Measurements from ENCODE around the gene CNTRL.

The CNTRL gene

GRCh38 chr9:121218357-121219027 is 143.7 kb downstream of the CNTRL start:
- no peaks in the 10 kb centered on the region for H3K27me3 Mint-ChIP-seq
- H3K4me3 Mint-ChIP-seq, result no peak overlapping the region
- peaks cover 9% of the 10 kb centered on the region for H3K4me1 Mint-ChIP-seq
- H3K9me3 Mint-ChIP-seq, result no peaks in the 10 kb centered on the region
- H3K27ac Mint-ChIP-seq, result no peak overlapping the region
- DNase-seq (ENCODE audit: low spot score in 2 of 2), result no peak
- H3K36me3 Mint-ChIP-seq, result peaks cover 21% of the 10 kb centered on the region
- ATAC-seq (ENCODE audit: low read depth), result peak; percentile 35

GRCh38 chr9:121219530-121219929 is 144.8 kb downstream of the CNTRL start:
- no peaks in the 10 kb centered on the region for H3K9me3 Mint-ChIP-seq
- H3K27me3 Mint-ChIP-seq, result no peaks in the 10 kb centered on the region
- H3K4me3 Mint-ChIP-seq, result no peak overlapping the region
- ATAC-seq (ENCODE audit: low read depth) (no peak), DNase-seq (ENCODE audit: low spot score in 2 of 2) (no peak)
- H3K36me3 Mint-ChIP-seq, result peaks cover 20% of the 10 kb centered on the region
- no peak overlapping the region for H3K27ac Mint-ChIP-seq
- H3K4me1 Mint-ChIP-seq, result peaks cover 5% of the 10 kb centered on the region

DNA sequence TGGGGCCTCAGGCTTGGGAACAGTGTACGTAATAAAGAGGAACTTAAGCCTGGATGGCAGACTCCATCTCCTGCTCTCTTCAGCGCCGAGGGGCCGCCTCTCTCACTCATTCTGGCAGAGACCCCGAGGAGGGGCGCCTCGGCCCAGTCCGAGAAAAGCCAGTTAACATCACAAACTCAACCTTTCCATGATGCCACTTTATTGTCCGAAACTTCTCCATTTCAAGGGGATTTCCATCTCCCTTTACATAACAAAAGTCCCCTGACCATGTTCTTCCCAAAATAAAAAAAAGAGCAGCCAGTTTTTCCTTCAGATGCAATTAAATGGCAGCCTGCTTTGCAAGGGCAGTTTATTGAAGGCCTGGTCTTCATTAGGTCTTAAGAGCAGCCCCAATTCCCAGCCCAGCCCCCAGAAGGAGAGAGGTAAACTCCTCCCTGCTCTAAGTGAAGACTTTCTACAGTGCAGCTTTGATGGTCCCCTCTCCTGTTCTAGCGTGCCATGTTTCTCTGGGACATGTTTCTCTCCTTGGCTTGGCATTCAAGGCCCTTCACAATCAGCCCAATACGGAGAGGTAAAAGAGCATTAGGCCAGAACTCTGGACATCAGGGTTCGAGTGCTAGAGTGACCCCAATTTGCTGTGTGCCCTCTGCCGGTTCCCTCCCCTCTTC is 146.4 kb downstream of the CNTRL start:
- Mint-ChIP-seq H3K9me3 (no peaks in the 10 kb centered on the region), H3K4me1 (peaks cover 5% of the 10 kb centered on the region), H3K36me3 (peaks cover 19% of the 10 kb centered on the region), H3K4me3 (no peak overlapping the region), H3K27ac (no peak overlapping the region), H3K27me3 (no peaks in the 10 kb centered on the region)
- ATAC-seq (ENCODE audit: low read depth) (no peak), DNase-seq (ENCODE audit: low spot score in 2 of 2) (no peak)

- Mint-ChIP-seq H3K9me3 (no peaks in the 10 kb centered on the region), H3K27ac (no peak overlapping the region), H3K4me1 (peaks cover 5% of the 10 kb centered on the region), H3K4me3 (no peak overlapping the region), H3K27me3 (no peaks in the 10 kb centered on the region), H3K36me3 (peaks cover 15% of the 10 kb centered on the region)
- ATAC-seq (ENCODE audit: low read depth), result no peak
- no peak for DNase-seq (ENCODE audit: low spot score in 2 of 2)
Measured at GRCh38 chr9:121221664-121222055, 146.9 kb downstream of the CNTRL start.

DNA sequence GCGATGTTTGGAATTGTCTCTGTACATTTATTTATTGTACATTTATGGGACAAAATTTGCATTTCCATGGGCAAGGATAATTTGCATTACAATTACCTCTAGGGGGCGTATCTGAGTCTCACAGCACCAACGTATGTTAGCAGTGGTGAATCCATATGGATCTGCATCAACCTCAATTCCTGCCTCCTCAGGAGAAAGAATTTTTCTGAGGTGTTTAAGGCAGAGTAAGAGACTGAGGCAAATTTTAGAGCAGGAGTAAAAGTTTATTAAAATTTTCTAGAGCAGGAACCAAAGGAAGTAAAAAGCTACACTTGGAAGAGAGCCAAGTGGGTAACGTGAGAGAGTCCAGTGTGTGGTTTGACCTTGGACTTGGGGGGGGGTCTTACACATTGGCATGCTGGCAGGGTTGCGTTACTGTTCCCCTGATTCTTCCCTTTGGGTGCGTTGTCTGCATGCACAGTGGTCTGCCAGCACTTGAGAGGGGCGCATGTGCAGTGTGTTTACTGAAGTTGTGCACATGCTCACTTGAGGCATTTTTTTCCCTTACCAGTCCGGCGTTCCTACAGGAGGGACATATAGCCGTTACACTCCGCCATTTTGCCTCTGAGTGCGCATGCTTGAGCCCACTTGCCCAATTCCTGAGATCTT is 147.9 kb downstream of the CNTRL start:
- ATAC-seq (ENCODE audit: low read depth) (no peak), DNase-seq (ENCODE audit: low spot score in 2 of 2) (no peak)
- Mint-ChIP-seq H3K4me1 (peaks cover 5% of the 10 kb centered on the region), H3K27ac (no peak overlapping the region), H3K27me3 (no peaks in the 10 kb centered on the region), H3K4me3 (no peak overlapping the region), H3K36me3 (peaks cover 17% of the 10 kb centered on the region), H3K9me3 (no peaks in the 10 kb centered on the region)

GRCh38 chr9:121225240-121225639 is 150.5 kb downstream of the CNTRL start:
- ATAC-seq (ENCODE audit: low read depth), result no peak
- peaks cover 15% of the 10 kb centered on the region for H3K36me3 Mint-ChIP-seq
- no peaks in the 10 kb centered on the region for H3K4me1 Mint-ChIP-seq

GRCh38 chr9:121226175-121226574 is 151.4 kb downstream of the CNTRL start:
- ATAC-seq (ENCODE audit: low read depth), result no peak
- no peak for DNase-seq (ENCODE audit: low spot score in 2 of 2)

More at GRCh38 chr9:121225240-121225639, 150.5 kb downstream of the CNTRL start:
- no peaks in the 10 kb centered on the region for H3K9me3 Mint-ChIP-seq
- H3K27ac Mint-ChIP-seq, result no peak overlapping the region
- no peaks in the 10 kb centered on the region for H3K27me3 Mint-ChIP-seq
- no peak overlapping the region for H3K4me3 Mint-ChIP-seq
- DNase-seq (ENCODE audit: low spot score in 2 of 2), result no peak

More at GRCh38 chr9:121226175-121226574, 151.4 kb downstream of the CNTRL start:
- H3K4me3 Mint-ChIP-seq, result no peak overlapping the region
- H3K4me1 Mint-ChIP-seq, result no peaks in the 10 kb centered on the region
- H3K27ac Mint-ChIP-seq, result no peak overlapping the region
- H3K27me3 Mint-ChIP-seq, result no peaks in the 10 kb centered on the region
- no peaks in the 10 kb centered on the region for H3K9me3 Mint-ChIP-seq
- peaks cover 12% of the 10 kb centered on the region for H3K36me3 Mint-ChIP-seq

Data from memory B cell (primary cell).